ENCODE measurements around the gene TUFT1. TPM values are rescaled to one million over a fixed set of nuclear protein-coding genes. Genes with fewer than 3 reads are reported as not detected.

The TUFT1 gene
- total RNA-seq, 1 donor from 2014 or later: 74.4 TPM

- Histone ChIP-seq H3K27me3 (ENCODE audit: control insufficient read depth, insufficient read depth, low read length) (no peaks in the 10 kb centered on the region), H3K4me3 (ENCODE audit: low read depth, low read length) (no peak overlapping the region), H3K36me3 (ENCODE audit: control insufficient read depth, insufficient read depth, low read length) (no peaks in the 10 kb centered on the region)
- TF ChIP-seq CTCF (IDR thresholded peaks at IDR 0.05; ENCODE audit: insufficient read depth, low read length, poor library complexity, severe bottlenecking): no peak
- no peak for DNase-seq (ENCODE audit: low read depth)
Measured at GRCh38 chr1:151611288-151611790, 71.2 kb downstream of the TUFT1 start.

- H3K4me3 ChIP-seq (ENCODE audit: low read depth, low read length): peak within 1 kb of the TSS; percentile 98
- no peaks in the 10 kb centered on the region for H3K36me3 ChIP-seq (ENCODE audit: control insufficient read depth, insufficient read depth, low read length)
- no peaks in the 10 kb centered on the region for H3K27me3 ChIP-seq (ENCODE audit: control insufficient read depth, insufficient read depth, low read length)
- TF ChIP-seq CTCF (IDR thresholded peaks at IDR 0.05; ENCODE audit: insufficient read depth, low read length, poor library complexity, severe bottlenecking): no peak
- DNase-seq (ENCODE audit: low read depth): peak; percentile 72
Measured at GRCh38 chr1:151611832-151612500, 71.9 kb downstream of the TUFT1 start, which contains the start of gene SNX27. Gene SNX27, plus strand, starts transcription at chr1:151612050. Its CDS starts 152 bp downstream, at chr1:151612202.

- H3K27me3 ChIP-seq (ENCODE audit: control insufficient read depth, insufficient read depth, low read length): no peaks in the 10 kb centered on the region
- no peaks in the 10 kb centered on the region for H3K36me3 ChIP-seq (ENCODE audit: control insufficient read depth, insufficient read depth, low read length)
- TF ChIP-seq CTCF (IDR thresholded peaks at IDR 0.05; ENCODE audit: insufficient read depth, low read length, poor library complexity, severe bottlenecking): no peak
- peak overlapping the region; percentile 98 for H3K4me3 ChIP-seq (ENCODE audit: low read depth, low read length)
- no peak for DNase-seq (ENCODE audit: low read depth)
Measured at GRCh38 chr1:151612501-151613281, 72.6 kb downstream of the TUFT1 start.

GRCh38 chr1:151613282-151613780 lies 73.2 kb downstream of the TUFT1 start:
- TF ChIP-seq CTCF (IDR thresholded peaks at IDR 0.05; ENCODE audit: insufficient read depth, low read length, poor library complexity, severe bottlenecking): no peak
- peak overlapping the region; percentile 98 for H3K4me3 ChIP-seq (ENCODE audit: low read depth, low read length)
- no peak for DNase-seq (ENCODE audit: low read depth)
- H3K36me3 ChIP-seq (ENCODE audit: control insufficient read depth, insufficient read depth, low read length): no peaks in the 10 kb centered on the region
- no peaks in the 10 kb centered on the region for H3K27me3 ChIP-seq (ENCODE audit: control insufficient read depth, insufficient read depth, low read length)

- TF ChIP-seq CTCF (IDR thresholded peaks at IDR 0.05; ENCODE audit: insufficient read depth, low read length, poor library complexity, severe bottlenecking): no peak
- no peak overlapping the region for H3K4me3 ChIP-seq (ENCODE audit: low read depth, low read length)
- H3K36me3 ChIP-seq (ENCODE audit: control insufficient read depth, insufficient read depth, low read length): no peaks in the 10 kb centered on the region
- H3K27me3 ChIP-seq (ENCODE audit: control insufficient read depth, insufficient read depth, low read length): no peaks in the 10 kb centered on the region
- DNase-seq (ENCODE audit: low read depth): no peak
Measured at GRCh38 chr1:151615711-151616504, 75.8 kb downstream of the TUFT1 start.

All from kidney epithelial cell (primary cell).